GM19463 (cell line): ENCODE measurements around the gene EPB42.
"Not testable (repeated sequence)": the region's sequence is repeated elsewhere in the genome, so short reads cannot be mapped to it uniquely, and the experiment has no call there.

Source experiments
- ATAC-seq: cut with Tn5 transposase; IDR thresholded peaks from one replicate; pipeline ENCODE4 v1.9.1; 2021; ENCODE audit warnings: mild to moderate bottlenecking, moderate library complexity; ENCODE audit not compliant: unreplicated experiment

EPB42 gene

DNA sequence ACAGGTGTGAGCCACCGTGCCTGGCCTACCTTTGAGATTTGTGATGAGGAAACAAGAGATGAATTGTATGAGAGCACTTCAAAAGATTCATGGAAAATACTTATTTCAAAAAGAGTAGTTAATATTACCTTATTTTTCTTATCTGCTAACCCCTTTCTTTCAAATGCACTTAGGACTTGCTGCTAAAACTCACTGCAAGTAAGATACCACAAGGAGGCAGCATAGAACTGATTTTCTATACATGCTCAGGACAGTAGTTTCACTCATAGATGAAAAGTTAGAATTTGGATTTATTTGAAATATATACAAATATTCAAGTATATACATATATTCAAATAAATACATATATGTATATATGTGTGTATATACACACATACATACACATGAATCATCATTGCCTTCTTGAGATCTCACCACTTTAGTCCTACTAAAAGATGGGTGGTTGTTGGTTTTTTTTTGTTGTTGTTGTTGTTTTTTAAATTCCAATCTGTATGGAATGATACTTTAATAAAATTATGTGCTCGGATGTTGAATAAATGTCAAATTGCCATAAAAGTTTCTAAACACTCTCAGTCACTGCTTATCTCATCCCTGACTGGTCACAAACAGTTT, 33.2 kb downstream of the EPB42 start:
- ATAC-seq, result no peak

GRCh38 chr15:43186003-43186353, 34.8 kb downstream of the EPB42 start:
- ATAC-seq, result peak; percentile 29

DNA sequence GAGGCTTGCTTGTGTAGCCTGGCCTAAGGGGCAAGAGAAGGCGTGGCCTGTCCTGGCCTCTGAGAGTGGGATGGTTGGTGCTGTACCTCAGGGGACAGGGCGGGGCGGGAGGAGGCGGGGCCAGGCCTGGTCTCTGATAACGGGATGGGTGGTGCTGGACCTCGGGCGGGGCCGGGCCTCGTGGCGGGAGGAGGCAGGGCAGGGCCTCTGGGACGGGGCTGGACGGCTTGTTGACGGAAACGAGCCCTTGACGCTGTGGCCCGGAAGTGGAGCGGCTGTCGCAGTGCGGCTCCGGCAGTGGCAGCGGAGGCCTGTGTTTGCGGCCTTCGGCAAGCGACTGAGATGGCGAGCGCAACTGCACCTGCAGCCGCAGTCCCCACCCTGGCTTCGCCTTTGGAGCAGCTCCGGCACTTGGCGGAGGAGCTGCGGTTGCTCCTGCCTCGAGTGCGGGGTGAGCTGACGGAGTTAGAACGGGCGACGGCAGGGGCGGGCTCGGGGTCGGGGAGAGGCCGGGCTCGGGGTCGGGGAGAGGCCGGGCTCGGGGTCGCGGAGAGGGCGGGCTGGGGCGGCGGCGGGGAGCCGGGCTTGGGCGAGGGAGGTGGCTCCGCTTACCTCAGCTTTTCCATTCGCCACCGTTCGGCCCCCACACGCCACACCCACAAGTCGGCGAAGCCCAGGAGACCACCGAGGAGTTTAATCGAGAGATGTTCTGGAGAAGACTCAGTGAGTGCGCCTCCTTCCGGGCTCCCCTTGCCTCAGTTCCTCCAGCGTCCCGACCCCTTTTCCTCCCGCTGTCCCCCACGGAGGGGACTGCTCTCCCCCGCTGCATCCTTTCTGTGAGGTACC, 35.4 kb downstream of the EPB42 start, which contains the start of gene CCNDBP1:
CCNDBP1 (plus strand) TSS at position 247 of the 846 bp plus-strand sequence; CDS start at position 343, 96 bp downstream.
- ATAC-seq, result peak; percentile 93

- ATAC-seq, result no peak
Observed at GRCh38 chr15:43184407-43185124, 36.3 kb downstream of the EPB42 start.

- no peak for ATAC-seq
Observed at GRCh38 chr15:43183270-43183669, 37.5 kb downstream of the EPB42 start.

- not testable (repeated sequence) for ATAC-seq
Observed at GRCh38 chr15:43177147-43177546, 43.7 kb downstream of the EPB42 start.

DNA sequence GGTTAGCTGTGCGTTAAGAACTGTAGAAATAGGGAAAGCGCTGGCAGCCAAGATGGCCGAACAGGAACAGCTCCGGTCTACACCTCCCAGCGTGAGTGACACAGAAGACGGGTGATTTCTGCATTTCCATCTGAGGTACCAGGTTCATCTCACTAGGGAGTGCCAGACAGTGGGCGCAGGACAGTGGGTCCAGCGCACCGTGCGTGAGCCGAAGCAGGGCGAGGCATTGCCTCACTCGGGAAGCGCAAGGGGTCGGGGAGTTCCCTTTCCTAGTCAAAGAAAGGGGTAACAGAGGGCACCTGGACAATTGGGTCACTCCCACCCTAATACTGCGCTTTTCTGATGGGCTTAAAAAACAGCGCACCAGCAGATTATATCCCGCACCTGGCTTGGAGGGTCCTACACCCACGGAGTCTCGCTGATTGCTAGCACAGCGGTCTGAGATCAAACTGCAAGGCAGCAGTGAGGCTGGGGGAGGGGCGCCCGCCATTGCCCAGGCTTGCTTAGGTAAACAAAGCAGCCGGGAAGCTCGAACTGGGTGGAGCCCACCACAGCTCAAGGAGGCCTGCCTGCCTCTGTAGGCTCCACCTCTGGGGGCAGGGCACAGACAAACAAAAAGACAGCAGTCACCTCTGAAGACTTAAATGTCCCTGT, 45.0 kb downstream of the EPB42 start:
- ATAC-seq, result not testable (repeated sequence)

- no peak for ATAC-seq
Observed at GRCh38 chr15:43169888-43170287, 50.9 kb downstream of the EPB42 start.

DNA sequence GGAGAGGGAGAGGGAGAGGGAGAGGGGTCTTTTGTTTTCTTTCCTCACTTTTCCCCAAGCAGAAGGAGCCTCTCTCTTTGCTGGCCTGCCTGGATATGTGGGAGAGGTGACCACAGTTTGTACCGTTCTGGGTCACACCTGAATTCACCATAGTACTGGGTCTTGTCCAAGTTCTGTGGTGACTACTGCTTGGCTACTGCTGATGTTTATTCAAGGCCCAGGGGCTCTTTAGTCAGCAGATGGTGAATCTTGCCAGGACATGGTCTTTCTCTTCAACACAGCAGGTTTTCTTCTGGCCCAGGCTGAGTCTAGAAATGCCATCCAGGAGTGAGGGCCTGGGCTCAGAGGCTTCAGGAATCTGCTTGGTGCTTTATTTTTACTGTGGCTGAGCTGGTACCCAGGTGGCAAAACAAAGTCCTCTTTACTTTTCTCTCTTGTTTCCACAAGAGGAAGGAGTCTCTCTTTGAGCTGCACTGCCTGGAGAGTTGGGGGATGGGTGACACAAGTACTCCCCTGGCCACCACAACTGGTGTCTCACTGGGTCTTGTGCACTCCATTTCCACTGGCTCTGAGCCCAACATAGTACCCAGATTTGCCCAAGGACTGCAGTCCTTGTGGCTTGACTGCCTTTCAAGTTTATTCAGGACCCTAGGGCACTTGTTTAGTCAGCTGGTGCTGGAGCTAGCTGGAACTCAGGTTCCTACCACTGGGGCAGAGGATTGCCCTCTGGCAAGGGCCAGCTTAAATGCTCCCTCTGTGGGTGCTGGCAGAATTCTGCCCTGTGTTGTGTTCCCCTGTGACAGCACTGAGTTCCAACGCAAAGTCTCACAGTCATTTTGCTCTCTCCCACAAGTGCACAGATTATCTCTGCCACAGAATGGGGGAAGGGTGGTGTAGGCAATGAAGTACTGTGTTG, 52.4 kb downstream of the EPB42 start:
- no peak for ATAC-seq

DNA sequence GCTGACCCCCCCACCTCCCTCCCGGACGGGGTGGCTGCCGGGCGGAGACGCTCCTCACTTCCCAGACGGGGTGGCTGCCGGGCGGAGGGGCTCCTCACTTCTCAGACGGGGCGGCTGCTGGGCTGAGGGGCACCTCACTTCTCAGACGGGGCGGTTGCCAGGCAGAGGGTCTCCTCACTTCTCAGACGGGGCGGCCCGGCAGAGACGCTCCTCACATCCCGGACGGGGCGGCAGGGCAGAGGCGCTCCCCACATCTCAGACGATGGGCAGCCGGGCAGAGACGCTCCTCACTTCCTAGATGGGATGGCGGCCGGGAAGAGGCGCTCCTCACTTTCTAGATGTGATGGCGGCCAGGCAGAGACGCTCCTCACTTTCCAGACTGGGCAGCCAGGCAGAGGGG, 53.6 kb downstream of the EPB42 start:
- not testable (repeated sequence) for ATAC-seq

- no peak for ATAC-seq
Observed at GRCh38 chr15:43165801-43166325, 55.0 kb downstream of the EPB42 start.

DNA sequence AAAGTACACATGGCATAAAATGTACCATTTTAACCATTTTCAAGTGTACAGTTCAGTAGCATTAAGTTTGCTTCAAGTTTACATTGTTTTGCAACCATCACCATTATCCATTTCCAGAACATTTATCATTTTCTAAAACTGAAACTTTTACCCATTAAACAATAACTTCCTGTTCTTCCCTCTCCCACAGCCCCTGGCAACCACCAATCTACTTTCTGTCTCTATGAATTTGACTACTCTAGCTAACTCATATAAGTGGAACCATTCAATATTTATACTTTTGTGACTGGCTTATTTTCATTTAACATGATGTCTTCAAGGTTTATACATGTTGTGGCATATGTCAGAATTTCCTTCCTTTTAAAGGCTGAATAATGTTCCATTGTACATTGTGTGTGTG, 67.5 kb downstream of the EPB42 start:
- ATAC-seq, result no peak

GRCh38 chr15:43151688-43152087, 69.1 kb downstream of the EPB42 start:
- ATAC-seq, result no peak

GRCh38 chr15:43150191-43150929, 70.5 kb downstream of the EPB42 start:
- no peak for ATAC-seq
